K562 (cell line): ENCODE measurements around the gene IGIP. TPM values are rescaled to one million over a fixed set of nuclear protein-coding genes. Genes with fewer than 3 reads are reported as not detected.
A peak's percentile ranks its signal among the peaks of the same experiment; 100 is the strongest.

Source experiments
- ATAC-seq: fragments of 200-7000 bp; cut with Tn5 transposase; 3 replicates; pipeline ENCODE4 v1.9.1; 2020; ENCODE audit warnings: moderate library complexity
- BruUV-seq: library from RNA; stranded (reverse); fragments of 400-500 nt; replicated peaks from 2 replicates; lab custom pipeline; 2021; lab: Mats Ljungman, UMichigan
- CTCF ChIA-PET: fragments of 300-600 bp; formaldehyde crosslinking; extraction: SDS; loops from one replicate; lab custom pipeline; 2021; ENCODE audit warnings: low intra/inter-chr PET ratio; lab: Yijun Ruan, JAX
- POLR2A ChIA-PET: fragments of 300-600, 350-650 bp; sonication (Branson Sonifier 250); formaldehyde crosslinking; extraction: SDS; loops from one replicate; lab custom pipeline; 2021; ENCODE audit warnings: antibody characterized with exemption, inconsistent platforms; lab: Yijun Ruan, JAX
- DNase-seq, 4 experiments: peaks; one replicate each; pipeline versions ENCODE4 v3.0.0 to v3.0.0-alpha.2; 2011 to 2018; ENCODE audit warnings: low spot score in 3 of 4, mixed read lengths in 3 of 4; ENCODE audit errors: extremely low read depth in 1 of 4
- FAIRE-seq: peaks from 2 replicates; lab custom pipeline; 2011; peaks lifted over from hg19 to GRCh38; lab: Jason Lieb, UNC
- H2AFZ ChIP-seq: 2 replicates; pipeline ENCODE4 v1.6.0; 2011; ENCODE audit warnings: low read depth, low read length, control low read depth, inconsistent platforms
- H3K27ac ChIP-seq: fragments of 200-600 bp; 3 replicates; pipeline ENCODE4 v1.8.0; 2011; ENCODE audit warnings: low read depth, mild to moderate bottlenecking, control low read depth, inconsistent platforms, low read length, moderate library complexity, mixed read lengths; ENCODE audit errors: extremely low read depth
- H3K27me3 ChIP-seq, 2 experiments: fragments of 300-600 bp in 1 of 2; 2 replicates in 1 of 2; 3 replicates in 1 of 2; pipeline versions ENCODE4 v1.6.0 to v1.8.0; 2011; ENCODE audit warnings: inconsistent platforms in 2 of 2, low read length in 2 of 2, mild to moderate bottlenecking in 1 of 2, mixed read lengths in 1 of 2, moderate library complexity in 1 of 2; ENCODE audit not compliant: control insufficient read depth in 2 of 2, insufficient read depth in 2 of 2
- H3K36me3 ChIP-seq: fragments of 300-600 bp; 3 replicates; pipeline ENCODE4 v1.8.0; 2011; ENCODE audit warnings: mild to moderate bottlenecking, low read length, inconsistent platforms; ENCODE audit not compliant: control insufficient read depth, insufficient read depth
- H3K4me1 ChIP-seq, 2 experiments: fragments of 200-600 bp in 1 of 2; replicated peaks in 1 of 2; 2 replicates in 1 of 2; 3 replicates in 1 of 2; pipeline versions ENCODE4 v1.5.1 to v1.8.0; 2011; ENCODE audit warnings: inconsistent platforms in 2 of 2, low read length in 2 of 2, mild to moderate bottlenecking in 1 of 2, mixed read lengths in 1 of 2, moderate library complexity in 1 of 2; ENCODE audit not compliant: control insufficient read depth in 2 of 2, insufficient read depth in 2 of 2
- H3K4me2 ChIP-seq: 2 replicates; pipeline ENCODE4 v1.6.1; 2011; ENCODE audit warnings: low read length, control low read depth, inconsistent platforms, mixed read lengths; ENCODE audit not compliant: insufficient read depth
- H3K4me3 ChIP-seq: fragments of 200-600 bp; sonication (generic), shearing (Covaris generic); 2 replicates; pipeline ENCODE4 v1.5.1; 2016; ENCODE audit warnings: control low read depth, inconsistent platforms
- H3K79me2 ChIP-seq: fragments of 200-600 bp; 3 replicates; pipeline ENCODE4 v1.8.0; 2011; ENCODE audit warnings: low read length, inconsistent platforms; ENCODE audit not compliant: control insufficient read depth, insufficient read depth
- H3K9ac ChIP-seq, 2 experiments: 2 replicates each; pipeline versions ENCODE4 v1.6.0 to v1.6.1; 2011; ENCODE audit warnings: low read depth in 2 of 2, low read length in 2 of 2, control low read depth in 1 of 2, inconsistent platforms in 1 of 2, mild to moderate bottlenecking in 1 of 2, mixed read lengths in 1 of 2; ENCODE audit not compliant: insufficient read depth in 1 of 2
- H3K9me1 ChIP-seq: one replicate; pipeline ENCODE4 v1.6.0; 2011; ENCODE audit warnings: inconsistent platforms, mild to moderate bottlenecking, low read length, moderate library complexity; ENCODE audit not compliant: control insufficient read depth, insufficient read depth
- H3K9me3 ChIP-seq: replicated peaks from 2 replicates; pipeline ENCODE4 v1.5.1; 2011; ENCODE audit warnings: low read depth, low read length, inconsistent platforms; ENCODE audit not compliant: control insufficient read depth, insufficient read depth
- H4K20me1 ChIP-seq: replicated peaks from 2 replicates; pipeline ENCODE4 v1.6.1; 2011; ENCODE audit warnings: low read length, inconsistent platforms, mixed read lengths; ENCODE audit not compliant: control insufficient read depth, insufficient read depth
- C11orf30 ChIP-seq: fragments of 450-650 bp; IDR thresholded peaks from 2 replicates; pipeline ENCODE4 v1.6.1; 2016; ENCODE audit warnings: low read depth, mild to moderate bottlenecking
- CEBPG ChIP-seq, 3 experiments: fragments of 200-800 bp in 1 of 3; sonication (Bioruptor generic) in 1 of 3; sonication (generic) in 1 of 3; formaldehyde crosslinking in 1 of 3; IDR thresholded peaks in 2 of 3; conservative IDR thresholded peaks in 1 of 3; 2 replicates each; pipeline versions ENCODE4 v1.6.1 to v1.8.0; 2016 to 2022; ENCODE audit warnings: missing compliant biosample characterization in 2 of 3, missing genetic modification characterization in 2 of 3, mild to moderate bottlenecking in 1 of 3, missing genetic modification reagents in 1 of 3
- CTBP1 ChIP-seq: fragments of 450-650 bp; IDR thresholded peaks from 2 replicates; pipeline ENCODE4 v1.6.1; 2016; ENCODE audit warnings: borderline replicate concordance
- E2F1 ChIP-seq: sonication (generic); formaldehyde crosslinking; IDR thresholded peaks from 2 replicates; pipeline ENCODE4 v1.8.1; 2023; ENCODE audit warnings: mild to moderate bottlenecking, missing genetic modification reagents, moderate library complexity
- HES1 ChIP-seq: fragments of 450-650 bp; IDR thresholded peaks from 2 replicates; pipeline ENCODE4 v1.6.1; 2016; ENCODE audit warnings: low read depth, mild to moderate bottlenecking, moderate library complexity
- HMG20A ChIP-seq: fragments of 450-650 bp; formaldehyde crosslinking; conservative IDR thresholded peaks from 2 replicates; pipeline ENCODE4 v1.4.0; 2020; ENCODE audit warnings: mild to moderate bottlenecking, mixed read lengths
- HNRNPK ChIP-seq: fragments of 200-400 bp; formaldehyde crosslinking; IDR thresholded peaks from one replicate; pipeline ENCODE4 v1.6.1; 2018; ENCODE audit warnings: mild to moderate bottlenecking, low read depth, low read length; ENCODE audit not compliant: poor library complexity, severe bottlenecking
- JUN ChIP-seq, 2 experiments: sonication (generic) in 1 of 2; formaldehyde crosslinking in 1 of 2; IDR thresholded peaks; 2 replicates each; pipeline versions ENCODE4 v1.6.1 to v1.8.0; 2012 to 2022; ENCODE audit warnings: borderline replicate concordance in 2 of 2, mild to moderate bottlenecking in 2 of 2, improper control_type of control experiment in 1 of 2, low read depth in 1 of 2, low read length in 1 of 2, missing genetic modification reagents in 1 of 2
- JUND ChIP-seq, 2 experiments: IDR thresholded peaks; 2 replicates in 1 of 2; 3 replicates in 1 of 2; pipeline ENCODE4 v1.6.1; 2011; ENCODE audit warnings: borderline replicate concordance in 2 of 2, low read depth in 2 of 2, low read length in 2 of 2, improper control_type of control experiment in 1 of 2, missing biosample characterization in 1 of 2, missing genetic modification characterization in 1 of 2, missing genetic modification reagents in 1 of 2
- NFIC ChIP-seq: fragments of 450-650 bp; IDR thresholded peaks from 2 replicates; pipeline ENCODE4 v1.6.1; 2017; ENCODE audit warnings: mild to moderate bottlenecking, inconsistent platforms
- RAD51 ChIP-seq: fragments of 450-650 bp; IDR thresholded peaks from 2 replicates; pipeline ENCODE4 v1.7.1; 2016; ENCODE audit warnings: low read depth, mild to moderate bottlenecking, borderline replicate concordance
- SNRNP70 ChIP-seq: fragments of 200-400 bp; formaldehyde crosslinking; optimal IDR thresholded peaks from 2 replicates; pipeline ENCODE3; 2017; ENCODE audit warnings: low read depth, low read length
- TRIM24 ChIP-seq, 2 experiments: fragments of 450-650 bp; IDR thresholded peaks; 2 replicates each; pipeline ENCODE4 v1.6.1; 2016
- ZKSCAN1 ChIP-seq: fragments of 150-350 bp; IDR thresholded peaks from 2 replicates; pipeline ENCODE4 v1.6.1; 2016; ENCODE audit warnings: low read depth, low read length
- ZNF121 ChIP-seq: sonication (generic); formaldehyde crosslinking; conservative IDR thresholded peaks from 2 replicates; pipeline ENCODE4 v1.8.0; 2022; ENCODE audit warnings: missing genetic modification reagents
- WGBS: fragments of 100-300 bp; shearing (Covaris generic); methylation state at CpG from one replicate; pipeline ENCODE4 v1.1.6; 2016; ENCODE audit warnings: low coverage, mixed read lengths; ENCODE audit not compliant: insufficient coverage; ENCODE audit errors: missing lambda C conversion rate; 5-methylcytosine and 5-hydroxymethylcytosine counted together
- in situ Hi-C: fragments of 300-500 bp; cut with MboI; formaldehyde crosslinking; loops from 4 replicates; pipeline ENCODE4 v1.15.0; 2018; ENCODE audit warnings: inconsistent platforms, mixed read lengths
- intact Hi-C: fragments of 100-400 bp; cut with micrococcal nuclease; formaldehyde crosslinking; loops from 2 replicates; pipeline ENCODE4 v1.14.2; 2022
- polyA plus RNA-seq, 8 experiments: library from polyadenylated mRNA; depleted of rRNA in 4 of 8; stranded (reverse) in 5 of 8; unstranded in 3 of 8; fragments of >200 nt; fragmentation: Nextera tagmentation in 2 of 8; fragmentation: Illumina TruSeq in 1 of 8; extraction: Ambion mirVana in 2 of 8; extraction: Trizol in 1 of 8; gene quantifications; 2 replicates each; pipeline versions ENCODE4 v1.2.1 to v1.2.3, GENCODE V29; 2011 to 2014; ENCODE audit warnings: inconsistent platforms in 1 of 8, missing spikeins in 1 of 8
- total RNA-seq, 7 experiments: library from RNA; depleted of rRNA in 6 of 7; stranded (reverse); fragments of >200 nt in 6 of 7; fragmentation: Illumina TruSeq in 2 of 7; extraction: Trizol in 2 of 7; gene quantifications; 2 replicates each; pipeline versions ENCODE4 v1.2.1 to v1.2.3, GENCODE V29; 2011 to 2021; ENCODE audit warnings: low replicate concordance in 1 of 7
- TF ChIP-seq, protein P1 (sequence below), 2 experiments: fragments of 450-650 bp in 1 of 2; sonication (generic) in 1 of 2; formaldehyde crosslinking in 1 of 2; IDR thresholded peaks in 1 of 2; conservative IDR thresholded peaks in 1 of 2; 2 replicates each; pipeline versions ENCODE4 v1.6.1 to v1.8.1; 2016 to 2023; ENCODE audit warnings: mild to moderate bottlenecking in 2 of 2, moderate library complexity in 2 of 2, inconsistent platforms in 1 of 2, missing genetic modification reagents in 1 of 2
- TF ChIP-seq, protein P2 (sequence below), 2 experiments: fragments of 250-450 bp in 1 of 2; fragments of 450-650 bp in 1 of 2; sonication (Bioruptor Pico) in 1 of 2; IDR thresholded peaks; 2 replicates each; pipeline versions ENCODE4 v1.6.1 to v1.8.0; 2016 to 2021; ENCODE audit warnings: mild to moderate bottlenecking in 2 of 2, moderate library complexity in 2 of 2, missing compliant biosample characterization in 1 of 2, missing genetic modification characterization in 1 of 2

The IGIP gene
- total and polyA plus RNA-seq, 9 of the 15 experiments (the other 6 are each of a cell fraction or from before 2014, with no cell fraction given): 0.52 to 1.6 (median 1.2) TPM

DNA sequence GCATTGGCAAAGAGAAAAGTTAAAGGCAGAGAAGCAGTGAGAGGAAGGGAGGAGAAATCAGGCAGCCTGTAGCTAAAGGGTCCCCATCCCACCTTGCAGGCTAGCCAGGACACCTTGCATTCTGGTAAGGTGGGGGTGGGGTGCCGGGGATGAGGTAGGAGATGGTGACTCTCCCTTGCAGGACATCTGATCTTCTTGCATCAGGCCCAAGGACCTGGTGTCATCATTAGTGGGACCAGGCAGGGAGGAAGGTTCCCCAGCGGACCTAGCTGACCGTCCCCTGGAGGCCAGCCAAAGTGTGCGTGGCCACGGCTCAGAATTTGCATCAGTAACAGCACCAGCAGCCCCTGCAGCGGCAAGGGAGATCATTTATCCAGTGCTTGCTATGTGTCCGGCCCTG, 27.5 kb downstream of the IGIP start:
- ChIA-PET CTCF (no interaction called here), POLR2A (interaction anchor here (0.6 to 1.7 kb wide), 5 partner anchors 16 to 481 kb away, joined by 3 to 5 read pairs (median 3); no protein-coding TSS in a partner anchor)
- BruUV-seq: no TSS peak
- H4K20me1 ChIP-seq: peaks cover 9% of the 10 kb centered on the region; the same call in 1 of the 2 replicates
- DNase-seq: peak in 1 of 4 experiments; percentile 34
- H3K4me1 ChIP-seq: peaks cover 0 to 11% of the 10 kb centered on the region in 2 experiments; a peak in 2 of 5 replicates
- WGBS: 6% methylated on average over 6 of the region's 7 CpGs
- no peak overlapping the region for H3K4me2 ChIP-seq
- H3K27me3 ChIP-seq: peaks cover 0 to 4% of the 10 kb centered on the region in 2 experiments; a peak in 1 of 5 replicates
- H3K27ac ChIP-seq: no peak overlapping the region
- no peak overlapping the region for H2AFZ ChIP-seq
- no peaks in the 10 kb centered on the region for H3K9me1 ChIP-seq
- no peak overlapping the region for H3K9ac ChIP-seq
- intact Hi-C loops (no loop called here), in situ Hi-C loops (no loop called here)
- H3K9me3 ChIP-seq: no peaks in the 10 kb centered on the region
- H3K4me3 ChIP-seq: no peak overlapping the region
- FAIRE-seq: no peak
- H3K79me2 ChIP-seq: no peaks in the 10 kb centered on the region
- no peaks in the 10 kb centered on the region for H3K36me3 ChIP-seq
- ATAC-seq: peak; percentile 64
- TF ChIP-seq JUN (IDR thresholded peaks at IDR 0.05; ENCODE audit: borderline replicate concordance, low read depth, low read length): peak; percentile 58; the same call in 1 of the 2 replicates
- TF ChIP-seq JUN (CRISPR knock-in tag; IDR thresholded peaks at IDR 0.05; ENCODE audit: borderline replicate concordance): no peak
- no peak for TF ChIP-seq HES1
- peak; percentile 69 for TF ChIP-seq NFIC
- TF ChIP-seq SNRNP70: no peak
- TF ChIP-seq TRIM24 (IDR thresholded peaks at IDR 0.05): peak; percentile 56 to 76; a peak in 2 of 4 replicates
- no peak for TF ChIP-seq C11orf30
- TF ChIP-seq HNRNPK: no peak
- TF ChIP-seq, protein P1, sequence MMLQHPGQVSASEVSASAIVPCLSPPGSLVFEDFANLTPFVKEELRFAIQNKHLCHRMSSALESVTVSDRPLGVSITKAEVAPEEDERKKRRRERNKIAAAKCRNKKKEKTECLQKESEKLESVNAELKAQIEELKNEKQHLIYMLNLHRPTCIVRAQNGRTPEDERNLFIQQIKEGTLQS (IDR thresholded peaks at IDR 0.05): peak; percentile 90
- TF ChIP-seq, protein P1 (CRISPR knock-in tag; conservative IDR thresholded peaks at IDR 0.05): no peak
- peak; percentile 93 for TF ChIP-seq CEBPG (CRISPR knock-in tag; IDR thresholded peaks at IDR 0.05)
- TF ChIP-seq CEBPG (tag; conservative IDR thresholded peaks at IDR 0.05 in 1 of 2, IDR thresholded peaks at IDR 0.05 in 1 of 2): peak in 1 of 2 experiments; percentile 94; a peak in 2 of 4 replicates
- TF ChIP-seq JUND (IDR thresholded peaks at IDR 0.05; ENCODE audit: borderline replicate concordance, low read depth, low read length): peak; percentile 29; the same call in 1 of the 2 replicates
- no peak for TF ChIP-seq JUND (tag; IDR thresholded peaks at IDR 0.05; ENCODE audit: borderline replicate concordance, low read depth, low read length)
- TF ChIP-seq, protein P2, sequence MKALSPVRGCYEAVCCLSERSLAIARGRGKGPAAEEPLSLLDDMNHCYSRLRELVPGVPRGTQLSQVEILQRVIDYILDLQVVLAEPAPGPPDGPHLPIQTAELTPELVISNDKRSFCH (CRISPR knock-in tag; IDR thresholded peaks at IDR 0.05): no peak
- TF ChIP-seq, protein P2 (tag; IDR thresholded peaks at IDR 0.05): no peak
- TF ChIP-seq RAD51: no peak
- TF ChIP-seq E2F1 (CRISPR knock-in tag): no peak
- TF ChIP-seq CTBP1: peak; percentile 91
- no peak for TF ChIP-seq ZKSCAN1
- no peak for TF ChIP-seq ZNF121 (CRISPR knock-in tag)
- no peak for TF ChIP-seq HMG20A (CRISPR knock-in tag)
